Ectodermal cell (in vitro differentiated cells): Measurements from ENCODE around the gene LMOD3.

Experiments
- H3K27ac ChIP-seq: 2 replicates; pipeline ENCODE4 v1.7.0; 2013; ENCODE audit warnings: mild to moderate bottlenecking, low read depth, low read length; ENCODE audit not compliant: insufficient read depth, poor library complexity, severe bottlenecking
- H3K27me3 ChIP-seq: 2 replicates; pipeline ENCODE4 v1.7.0; 2013; ENCODE audit warnings: mild to moderate bottlenecking, low read length; ENCODE audit not compliant: insufficient read depth, control insufficient read depth, poor library complexity, severe bottlenecking
- H3K36me3 ChIP-seq: one replicate; pipeline ENCODE4 v1.7.0; 2013; ENCODE audit warnings: low read length; ENCODE audit not compliant: control insufficient read depth, insufficient read depth
- H3K4me1 ChIP-seq: one replicate; pipeline ENCODE4 v1.7.0; 2013; ENCODE audit warnings: low read length; ENCODE audit not compliant: control insufficient read depth, insufficient read depth
- H3K4me3 ChIP-seq: 2 replicates; pipeline ENCODE4 v1.7.0; 2013; ENCODE audit warnings: low read depth, low read length, control low read depth; ENCODE audit not compliant: insufficient read depth
- H3K9me3 ChIP-seq: 2 replicates; pipeline ENCODE4 v1.7.0; 2013; ENCODE audit warnings: mild to moderate bottlenecking, low read length, moderate library complexity; ENCODE audit not compliant: control insufficient read depth
- WGBS, 2 experiments: methylation state at CpG; one replicate each; pipeline ENCODE4 v1.1.7; 2013; ENCODE audit warnings: missing lambda C conversion rate in 2 of 2; 5-methylcytosine and 5-hydroxymethylcytosine counted together

Gene LMOD3

GRCh38 chr3:69065318-69065964, 57.0 kb downstream of the LMOD3 start:
- Histone ChIP-seq H3K9me3 (no peaks in the 10 kb centered on the region), H3K27me3 (no peaks in the 10 kb centered on the region), H3K4me3 (no peak overlapping the region), H3K36me3 (peaks cover 16% of the 10 kb centered on the region), H3K27ac (no peak overlapping the region), H3K4me1 (no peaks in the 10 kb centered on the region)
- WGBS, 2 experiments = 91 to 94% methylated on average over 3 to 6 of the region's 6 CpGs

- Histone ChIP-seq H3K4me3 (no peak overlapping the region), H3K4me1 (no peaks in the 10 kb centered on the region), H3K27ac (no peak overlapping the region), H3K36me3 (peaks cover 31% of the 10 kb centered on the region), H3K27me3 (no peaks in the 10 kb centered on the region), H3K9me3 (no peaks in the 10 kb centered on the region)
- WGBS, 2 experiments = 89 to 100% methylated on average over 2 of the region's 2 CpGs
Observed at GRCh38 chr3:69063636-69064035, 58.8 kb downstream of the LMOD3 start.

GRCh38 chr3:69059688-69060087, 62.7 kb downstream of the LMOD3 start:
- Histone ChIP-seq H3K27me3 (no peaks in the 10 kb centered on the region), H3K4me3 (no peak overlapping the region), H3K36me3 (peaks cover 33% of the 10 kb centered on the region), H3K27ac (no peak overlapping the region), H3K9me3 (no peaks in the 10 kb centered on the region), H3K4me1 (no peaks in the 10 kb centered on the region)

GRCh38 chr3:69058947-69059224, 63.5 kb downstream of the LMOD3 start:
- Histone ChIP-seq H3K27me3 (no peaks in the 10 kb centered on the region), H3K9me3 (no peaks in the 10 kb centered on the region), H3K4me1 (no peaks in the 10 kb centered on the region), H3K4me3 (no peak overlapping the region), H3K27ac (no peak overlapping the region), H3K36me3 (peaks cover 33% of the 10 kb centered on the region)
- 93 to 98% methylated on average over 2 of the region's 2 CpGs for WGBS, 2 experiments

GRCh38 chr3:69058180-69058946, 64.0 kb downstream of the LMOD3 start:
- no peaks in the 10 kb centered on the region for H3K9me3 ChIP-seq
- no peaks in the 10 kb centered on the region for H3K27me3 ChIP-seq
- no peak overlapping the region for H3K27ac ChIP-seq
- H3K4me3 ChIP-seq = no peak overlapping the region
- 89 to 99% methylated on average over 3 of the region's 3 CpGs for WGBS, 2 experiments
- H3K36me3 ChIP-seq = peaks cover 33% of the 10 kb centered on the region
- H3K4me1 ChIP-seq = no peaks in the 10 kb centered on the region
